ENCODE measurements around the gene SRP68.

SRP68 gene

DNA sequence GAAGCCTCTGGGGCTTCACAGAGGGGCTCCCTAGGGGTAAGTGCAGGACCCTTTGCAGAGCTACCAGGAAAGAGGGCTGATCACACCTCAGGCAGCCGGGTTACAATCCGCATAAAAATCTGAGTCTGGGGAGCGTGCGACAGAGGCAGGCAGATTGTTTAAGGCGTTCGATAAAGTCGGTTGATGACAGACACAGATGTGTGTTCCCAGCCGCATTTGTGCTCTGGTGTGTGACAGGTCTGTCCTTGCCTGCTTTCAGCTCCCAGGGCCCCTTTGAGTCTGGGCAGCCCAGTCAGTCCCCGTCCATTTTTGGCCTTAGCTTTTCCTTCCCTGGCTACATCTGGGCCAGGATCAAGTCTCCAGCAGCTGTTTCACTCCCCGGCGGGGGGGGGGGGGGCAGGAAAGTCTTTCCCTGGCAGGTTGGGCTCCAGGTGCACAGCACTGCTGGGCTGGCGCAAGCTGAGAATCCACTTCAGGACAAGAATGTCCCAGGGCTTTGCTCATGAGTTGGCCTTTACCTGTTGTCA lies 5.3 kb upstream of the SRP68 start:
- ChIA-PET CTCF (interaction anchor here (0.6 to 1.2 kb wide), 4 partner anchors 63 to 320 kb away, joined by 3 to 4 read pairs (median 4); no protein-coding TSS in a partner anchor), POLR2A (interaction anchor here (0.6 to 0.7 kb wide), 3 partner anchors 202 to 219 kb away, joined by 4 to 6 read pairs (median 4); no protein-coding TSS in a partner anchor)
- TF ChIP-seq CTCF (IDR thresholded peaks at IDR 0.05; ENCODE audit: control extremely low read depth, extremely low read depth, low read depth, missing control alignments), result no peak
- DNase-seq (ENCODE audit: extremely low spot score), result no peak

- DNase-seq (ENCODE audit: extremely low spot score), result no peak
- no peak for TF ChIP-seq CTCF (IDR thresholded peaks at IDR 0.05; ENCODE audit: control extremely low read depth, extremely low read depth, low read depth, missing control alignments)
- CTCF ChIA-PET, result interaction anchor here (1.2 kb wide), 1 partner anchor 223 kb away, joined by 3 read pairs; no protein-coding TSS in a partner anchor
- POLR2A ChIA-PET, result interaction anchor here (0.6 kb wide), 1 partner anchor 213 kb away, joined by 4 read pairs; no protein-coding TSS in a partner anchor
Observed at GRCh38 chr17:76076765-76077583, 4.7 kb upstream of the SRP68 start.

GRCh38 chr17:76076146-76076764 lies 3.9 kb upstream of the SRP68 start:
- CTCF ChIA-PET, result interaction anchor here (1.2 kb wide), 1 partner anchor 204 kb away, joined by 3 read pairs; no protein-coding TSS in a partner anchor
- DNase-seq (ENCODE audit: extremely low spot score), result no peak
- no peak for TF ChIP-seq CTCF (IDR thresholded peaks at IDR 0.05; ENCODE audit: control extremely low read depth, extremely low read depth, low read depth, missing control alignments)
- POLR2A ChIA-PET, result no interaction called here

- TF ChIP-seq CTCF (IDR thresholded peaks at IDR 0.05; ENCODE audit: control extremely low read depth, extremely low read depth, low read depth, missing control alignments), result no peak
- ChIA-PET CTCF (interaction anchor here (1.2 to 1.3 kb wide), 2 partner anchors 8 to 204 kb away, joined by 3 to 4 read pairs; no protein-coding TSS in a partner anchor), POLR2A (no interaction called here)
- no peak for DNase-seq (ENCODE audit: extremely low spot score)
Observed at GRCh38 chr17:76075364-76076145, 3.2 kb upstream of the SRP68 start.

DNA sequence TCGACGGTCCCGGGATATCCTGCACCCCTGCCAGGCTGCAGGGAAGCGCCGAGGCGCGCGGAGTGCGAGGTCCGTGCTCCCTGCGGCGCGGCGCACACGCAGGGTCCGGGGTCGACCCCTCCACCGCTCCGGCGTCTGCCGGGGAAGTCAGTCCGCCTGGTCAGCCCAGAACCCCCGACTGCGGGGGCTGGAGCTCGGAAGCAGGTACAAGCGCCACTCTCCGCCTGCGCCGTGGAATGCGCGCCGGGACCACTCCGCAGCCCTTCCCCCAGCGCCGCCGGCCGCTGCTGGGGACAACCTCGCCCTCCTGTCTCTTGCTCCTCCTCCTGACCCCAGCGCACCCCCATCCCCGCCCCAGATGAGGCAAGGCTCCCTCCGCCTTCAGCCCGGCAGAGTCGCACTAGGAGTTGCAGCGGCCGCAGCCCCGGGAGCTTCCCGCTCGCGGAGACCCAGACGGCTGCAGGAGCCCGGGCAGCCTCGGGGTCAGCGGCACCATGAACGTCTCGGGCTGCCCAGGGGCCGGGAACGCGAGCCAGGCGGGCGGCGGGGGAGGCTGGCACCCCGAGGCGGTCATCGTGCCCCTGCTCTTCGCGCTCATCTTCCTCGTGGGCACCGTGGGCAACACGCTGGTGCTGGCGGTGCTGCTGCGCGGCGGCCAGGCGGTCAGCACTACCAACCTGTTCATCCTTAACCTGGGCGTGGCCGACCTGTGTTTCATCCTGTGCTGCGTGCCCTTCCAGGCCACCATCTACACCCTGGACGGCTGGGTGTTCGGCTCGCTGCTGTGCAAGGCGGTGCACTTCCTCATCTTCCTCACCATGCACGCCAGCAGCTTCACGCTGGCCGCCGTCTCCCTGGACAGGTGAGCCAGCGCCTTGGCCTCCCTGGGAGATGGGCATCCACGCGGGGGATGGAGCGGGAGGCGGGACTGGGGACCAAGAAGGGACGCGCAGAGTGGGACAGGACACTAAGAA lies 2.4 kb upstream of the SRP68 start, which contains the start of gene GALR2:
Gene GALR2, plus strand, starts transcription at position 392 of the 974 bp plus-strand sequence. Its CDS starts 103 bp downstream, at position 495.
- ChIA-PET POLR2A (no interaction called here), CTCF (interaction anchor here (0.8 to 1.3 kb wide), 2 partner anchors 9 to 11 kb away, joined by 3 to 4 read pairs; no protein-coding TSS in a partner anchor)
- no peak for DNase-seq (ENCODE audit: extremely low spot score)
- no peak for TF ChIP-seq CTCF (IDR thresholded peaks at IDR 0.05; ENCODE audit: control extremely low read depth, extremely low read depth, low read depth, missing control alignments)

Data from GM10248 (cell line).